Right lobe of liver (tissue), 6 donors: ENCODE data around the gene PFKM. TPM values are rescaled to one million over a fixed set of nuclear protein-coding genes. Genes with fewer than 3 reads are reported as not detected.

Source experiments
- ATAC-seq, 4 donors: fragments of 200-7000 bp; cut with Tn5 transposase; one replicate each; pipeline ENCODE4 v1.9.1; 2020; ENCODE audit warnings: mild to moderate bottlenecking in 4 of 4, moderate library complexity in 4 of 4
- DNase-seq, 3 donors: peaks; one replicate each; pipeline ENCODE4 v3.0.0-alpha.2; 2020
- H3K27ac ChIP-seq, 3 donors: fragments of 200-600 bp; one replicate each; pipeline ENCODE4 v1.8.0; 2022
- H3K27me3 ChIP-seq, 2 donors: fragments of 200-600 bp; one replicate each; pipeline ENCODE4 v1.8.0; 2022
- H3K36me3 ChIP-seq, 4 donors: fragments of 200-600 bp; sonication (generic) in 1 of 4; one replicate each; pipeline versions ENCODE4 v1.5.1 to v1.8.0; 2017 to 2022; ENCODE audit warnings: control low read depth in 1 of 4
- H3K4me1 ChIP-seq, 4 donors: fragments of 200-600 bp; sonication (generic) in 1 of 4; one replicate each; pipeline versions ENCODE4 v1.5.1 to v1.8.0; 2017 to 2022; ENCODE audit warnings: control low read depth in 1 of 4
- H3K4me3 ChIP-seq, 3 donors: fragments of 200-600 bp; one replicate each; pipeline ENCODE4 v1.8.0; 2022
- H3K9me3 ChIP-seq, 4 donors: fragments of 200-600 bp; sonication (generic) in 1 of 4; one replicate each; pipeline versions ENCODE4 v1.5.1 to v1.8.0; 2017 to 2022; ENCODE audit warnings: control low read depth in 1 of 4
- CTCF ChIP-seq, 4 donors: fragments of 200-600 bp in 3 of 4; fragments of 450-650 bp in 1 of 4; IDR thresholded peaks; one replicate each; pipeline versions ENCODE4 v1.5.1 to v1.8.0; 2016 to 2022; ENCODE audit warnings: antibody characterized with exemption in 4 of 4, mild to moderate bottlenecking in 2 of 4
- POLR2A ChIP-seq: fragments of 450-650 bp; IDR thresholded peaks from one replicate; pipeline ENCODE4 v1.6.1; 2017; ENCODE audit warnings: antibody characterized with exemption, mild to moderate bottlenecking
- WGBS: methylation state at CpG from one replicate; pipeline ENCODE4 v1.1.6; 2018; ENCODE audit warnings: low coverage, low lambda C conversion rate; ENCODE audit not compliant: insufficient coverage; ENCODE audit errors: missing lambda C conversion rate; 5-methylcytosine and 5-hydroxymethylcytosine counted together
- intact Hi-C, 2 donors: fragments of 100-400 bp; cut with DNase I; formaldehyde crosslinking; loops; one replicate each; pipeline versions ENCODE4 v1.11.2 to v1.14.1; 2022
- total RNA-seq, 6 experiments: library from RNA; depleted of rRNA in 2 of 6; stranded (reverse); fragments of >200 nt in 2 of 6; fragmentation: NEBNext Ultra II Directional in 3 of 6; extraction: Animal tissue kit (Norgen Biotek cat#: 25700) in 3 of 6; gene quantifications; one replicate each; pipeline versions ENCODE4 v1.1.0 to v1.2.4, GENCODE V29; 2016 to 2023
- donor health status: DM: no; HTN: yes; CAD: no.
- donor health status: DM: no; HTN: no; CAD: no.
- donor health status: DM: no; HTN: no; CAD: no.
- donor health status: DM: no; HTN: yes; CAD: no.
- donor health status: DM: no; HTN: yes; CAD: no.

The PFKM gene
- total RNA-seq, 6 experiments from 2014 or later, result 4.6 to 8.9 (median 7.8) TPM

GRCh38 chr12:48080285-48080684 is 38.9 kb upstream of the PFKM start:
- no peak for ATAC-seq
- DNase-seq, result no peak
- peaks cover 0 to 23% (median 3%) of the 10 kb centered on the region in 4 donors for H3K36me3 ChIP-seq
- H3K4me1 ChIP-seq, result no peaks in the 10 kb centered on the region
- no peak overlapping the region for H3K27ac ChIP-seq
- WGBS, result 94% methylated on average over 5 of the region's 5 CpGs
- intact Hi-C loops, result loop anchor here in 1 of 2 donors (10.0 kb wide), 1 partner anchor 85 kb away; no protein-coding TSS in a partner anchor
- H3K4me3 ChIP-seq, result no peak overlapping the region
- TF ChIP-seq CTCF (IDR thresholded peaks at IDR 0.05), result no peak
- TF ChIP-seq POLR2A, result no peak
- no peaks in the 10 kb centered on the region for H3K9me3 ChIP-seq
- no peaks in the 10 kb centered on the region for H3K27me3 ChIP-seq

GRCh38 chr12:48080821-48081220 is 38.3 kb upstream of the PFKM start:
- Histone ChIP-seq H3K9me3 (no peaks in the 10 kb centered on the region), H3K27ac (no peak overlapping the region), H3K4me1 (no peaks in the 10 kb centered on the region), H3K36me3 (peaks cover 0 to 23% (median 4%) of the 10 kb centered on the region in 4 donors), H3K27me3 (no peaks in the 10 kb centered on the region), H3K4me3 (no peak overlapping the region)
- 90% methylated on average over 3 of the region's 3 CpGs for WGBS
- intact Hi-C loops, result loop anchor here in 1 of 2 donors (10.0 kb wide), 1 partner anchor 84 kb away; no protein-coding TSS in a partner anchor
- ATAC-seq, result no peak
- no peak for TF ChIP-seq POLR2A
- no peak for TF ChIP-seq CTCF (IDR thresholded peaks at IDR 0.05)
- DNase-seq, result no peak

GRCh38 chr12:48084066-48084465 is 35.1 kb upstream of the PFKM start:
- ATAC-seq (peak in 1 of 4 donors; percentile 38), DNase-seq (no peak)
- Histone ChIP-seq H3K4me3 (no peak overlapping the region), H3K36me3 (peaks cover 0 to 45% (median 11%) of the 10 kb centered on the region in 4 donors), H3K4me1 (no peaks in the 10 kb centered on the region), H3K27me3 (no peaks in the 10 kb centered on the region), H3K9me3 (no peaks in the 10 kb centered on the region), H3K27ac (no peak overlapping the region)
- TF ChIP-seq CTCF (IDR thresholded peaks at IDR 0.05) (peak; percentile 18 to 37 (median 25)), POLR2A (no peak)
- intact Hi-C loops, result loop anchor here in 1 of 2 donors (10.0 kb wide), 1 partner anchor 81 kb away; no protein-coding TSS in a partner anchor
- WGBS, result 29% methylated on average over 1 of the region's 1 CpG

- Histone ChIP-seq H3K27me3 (no peaks in the 10 kb centered on the region), H3K36me3 (peaks cover 0 to 45% (median 11%) of the 10 kb centered on the region in 4 donors), H3K4me1 (no peaks in the 10 kb centered on the region), H3K4me3 (no peak overlapping the region), H3K27ac (no peak overlapping the region), H3K9me3 (no peaks in the 10 kb centered on the region)
- intact Hi-C loops, result loop anchor here in 1 of 2 donors (10.0 kb wide), 1 partner anchor 80 kb away; no protein-coding TSS in a partner anchor
- ATAC-seq, result no peak
- 57% methylated on average over 5 of the region's 12 CpGs for WGBS
- DNase-seq, result no peak
- TF ChIP-seq CTCF (IDR thresholded peaks at IDR 0.05), result no peak
- no peak for TF ChIP-seq POLR2A
These were observed 34.2 kb upstream of the PFKM start for GRCh38 chr12:48084841-48085460.
